H1 (cell line): Measurements from ENCODE around the gene TIMP1.

Experiments
- KDM4A ChIP-seq: IDR thresholded peaks from one replicate; pipeline ENCODE4 v1.7.1; 2012; ENCODE audit warnings: low read depth, mild to moderate bottlenecking, moderate library complexity, low read length, inconsistent platforms; ENCODE audit not compliant: severe bottlenecking
- KDM5A ChIP-seq: fragments of 200-600 bp; IDR thresholded peaks from 2 replicates; pipeline ENCODE4 v1.7.1; 2012; ENCODE audit warnings: mild to moderate bottlenecking, low read length, inconsistent platforms, mixed read lengths
- RNF2 ChIP-seq: fragments of 200-900, 300-1000 bp; sonication (generic); IDR thresholded peaks from 2 replicates; pipeline ENCODE4 v1.7.1; 2016; ENCODE audit warnings: borderline replicate concordance, low read depth, mild to moderate bottlenecking, antibody characterized with exemption, low read length; ENCODE audit not compliant: poor library complexity, severe bottlenecking; ENCODE audit errors: missing control alignments
- TCF12 ChIP-seq: IDR thresholded peaks from 2 replicates; pipeline ENCODE4 v1.6.1; 2011; ENCODE audit warnings: low read depth, mild to moderate bottlenecking, low read length
- ZNF274 ChIP-seq: IDR thresholded peaks from 2 replicates; pipeline ENCODE4 v1.7.0; 2012; ENCODE audit warnings: low read length, borderline replicate concordance; ENCODE audit errors: extremely low read depth
- TF ChIP-seq, protein P1 (sequence below), 3 experiments: IDR thresholded peaks; 1 replicate in 2 of 3; 2 replicates in 1 of 3; pipeline versions ENCODE4 v1.5.1 to v1.6.1; 2011; ENCODE audit warnings: low read length in 3 of 3, mild to moderate bottlenecking in 3 of 3, inconsistent platforms in 2 of 3, low read depth in 1 of 3, moderate library complexity in 1 of 3; ENCODE audit not compliant: insufficient read depth in 1 of 3; ENCODE audit errors: control extremely low read depth in 1 of 3

DNA sequence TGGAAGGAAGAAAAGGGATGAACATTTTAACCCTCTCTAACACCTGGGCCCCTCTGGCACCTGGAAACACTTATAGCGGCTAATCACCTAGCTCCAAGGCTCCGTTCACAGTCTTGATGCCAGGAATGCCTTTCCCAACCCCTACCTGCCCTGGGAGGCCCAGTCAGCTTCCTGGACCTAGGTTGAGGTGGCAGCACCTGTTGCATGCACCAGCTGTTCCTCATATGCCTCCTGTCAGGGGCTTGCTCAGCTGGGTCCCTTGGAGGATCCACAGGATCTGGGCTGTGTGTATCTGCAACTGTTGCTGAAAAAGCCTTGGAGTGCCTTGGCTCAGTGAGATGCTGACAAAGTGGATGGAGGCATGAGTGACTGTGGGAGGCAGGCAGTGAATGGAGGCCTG is 43.1 kb downstream of the TIMP1 start:
- TF ChIP-seq, protein P1, sequence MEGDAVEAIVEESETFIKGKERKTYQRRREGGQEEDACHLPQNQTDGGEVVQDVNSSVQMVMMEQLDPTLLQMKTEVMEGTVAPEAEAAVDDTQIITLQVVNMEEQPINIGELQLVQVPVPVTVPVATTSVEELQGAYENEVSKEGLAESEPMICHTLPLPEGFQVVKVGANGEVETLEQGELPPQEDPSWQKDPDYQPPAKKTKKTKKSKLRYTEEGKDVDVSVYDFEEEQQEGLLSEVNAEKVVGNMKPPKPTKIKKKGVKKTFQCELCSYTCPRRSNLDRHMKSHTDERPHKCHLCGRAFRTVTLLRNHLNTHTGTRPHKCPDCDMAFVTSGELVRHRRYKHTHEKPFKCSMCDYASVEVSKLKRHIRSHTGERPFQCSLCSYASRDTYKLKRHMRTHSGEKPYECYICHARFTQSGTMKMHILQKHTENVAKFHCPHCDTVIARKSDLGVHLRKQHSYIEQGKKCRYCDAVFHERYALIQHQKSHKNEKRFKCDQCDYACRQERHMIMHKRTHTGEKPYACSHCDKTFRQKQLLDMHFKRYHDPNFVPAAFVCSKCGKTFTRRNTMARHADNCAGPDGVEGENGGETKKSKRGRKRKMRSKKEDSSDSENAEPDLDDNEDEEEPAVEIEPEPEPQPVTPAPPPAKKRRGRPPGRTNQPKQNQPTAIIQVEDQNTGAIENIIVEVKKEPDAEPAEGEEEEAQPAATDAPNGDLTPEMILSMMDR (IDR thresholded peaks at IDR 0.05; ENCODE audit: control extremely low read depth in 1 of 3, insufficient read depth in 1 of 3, low read depth in 1 of 3, low read length in 3 of 3), result no peak
- no peak for TF ChIP-seq TCF12
- no peak for TF ChIP-seq RNF2
- TF ChIP-seq ZNF274, result no peak
- TF ChIP-seq KDM4A, result no peak
- TF ChIP-seq KDM5A, result no peak
